Liver (tissue), 9 donors: ENCODE results near the gene MRPL10. TPM values are rescaled to one million over a fixed set of nuclear protein-coding genes. Genes with fewer than 3 reads are reported as not detected.

Experiments used
- DNase-seq: peaks from one replicate; pipeline ENCODE4 v3.0.0-alpha.2; 2017; ENCODE audit warnings: low spot score
- H3K27ac ChIP-seq, 2 donors: one replicate each; pipeline ENCODE4 v1.7.0; 2013; ENCODE audit warnings: inconsistent platforms in 2 of 2, low read length in 2 of 2, control low read depth in 1 of 2, low read depth in 1 of 2, mild to moderate bottlenecking in 1 of 2
- H3K27me3 ChIP-seq, 4 donors: one replicate each; pipeline versions ENCODE4 v1.6.1 to v1.7.0; 2013; ENCODE audit warnings: low read length in 3 of 4, inconsistent platforms in 1 of 4, mild to moderate bottlenecking in 1 of 4, moderate library complexity in 1 of 4; ENCODE audit not compliant: control insufficient read depth in 4 of 4, insufficient read depth in 4 of 4
- H3K36me3 ChIP-seq, 4 donors: one replicate each; pipeline versions ENCODE4 v1.6.1 to v1.7.0; 2013; ENCODE audit warnings: low read length in 3 of 4, mild to moderate bottlenecking in 3 of 4, low read depth in 1 of 4, moderate library complexity in 1 of 4; ENCODE audit not compliant: control insufficient read depth in 4 of 4, insufficient read depth in 3 of 4
- H3K4me1 ChIP-seq, 4 donors: one replicate each; pipeline versions ENCODE4 v1.6.1 to v1.7.0; 2013; ENCODE audit warnings: low read length in 3 of 4, mild to moderate bottlenecking in 3 of 4, moderate library complexity in 1 of 4; ENCODE audit not compliant: control insufficient read depth in 4 of 4, insufficient read depth in 4 of 4
- H3K4me3 ChIP-seq, 3 donors: one replicate each; pipeline versions ENCODE4 v1.6.1 to v1.7.0; 2013; ENCODE audit warnings: low read length in 3 of 3, control low read depth in 1 of 3, low read depth in 1 of 3, mild to moderate bottlenecking in 1 of 3
- H3K9ac ChIP-seq, 2 donors: one replicate each; pipeline ENCODE4 v1.7.0; 2013; ENCODE audit warnings: low read length in 2 of 2, mild to moderate bottlenecking in 2 of 2, moderate library complexity in 2 of 2, control low read depth in 1 of 2, low read depth in 1 of 2
- H3K9me3 ChIP-seq, 4 donors: one replicate each; pipeline versions ENCODE4 v1.6.1 to v1.7.0; 2013; ENCODE audit warnings: low read length in 3 of 4; ENCODE audit not compliant: control insufficient read depth in 4 of 4
- EGR1 ChIP-seq, 2 donors: IDR thresholded peaks; 2 replicates each; pipeline ENCODE4 v1.6.1; 2016 to 2018; ENCODE audit warnings: antibody characterized with exemption in 2 of 2, low read depth in 2 of 2
- FOXA1 ChIP-seq: IDR thresholded peaks from 2 replicates; pipeline ENCODE4 v1.6.1; 2016; ENCODE audit warnings: antibody characterized with exemption
- GABPA ChIP-seq, 2 donors: IDR thresholded peaks in 1 of 2; conservative IDR thresholded peaks in 1 of 2; 2 replicates each; pipeline ENCODE4 v1.6.1; 2016; ENCODE audit warnings: antibody characterized with exemption in 2 of 2, mild to moderate bottlenecking in 1 of 2, moderate library complexity in 1 of 2
- HNF4A ChIP-seq, 2 donors: conservative IDR thresholded peaks; 2 replicates each; pipeline ENCODE4 v1.6.1; 2016; ENCODE audit warnings: antibody characterized with exemption in 2 of 2, mild to moderate bottlenecking in 2 of 2
- HNF4G ChIP-seq: IDR thresholded peaks from 2 replicates; pipeline ENCODE4 v1.6.1; 2016; ENCODE audit warnings: antibody characterized with exemption
- JUND ChIP-seq, 2 donors: IDR thresholded peaks; 2 replicates each; pipeline ENCODE4 v1.6.1; 2016; ENCODE audit warnings: antibody characterized with exemption in 2 of 2
- MAX ChIP-seq: IDR thresholded peaks from 2 replicates; pipeline ENCODE4 v1.6.1; 2016; ENCODE audit warnings: antibody characterized with exemption
- NR2F2 ChIP-seq: IDR thresholded peaks from 2 replicates; pipeline ENCODE4 v1.6.1; 2016; ENCODE audit warnings: antibody characterized with exemption
- RXRA ChIP-seq, 2 donors: IDR thresholded peaks; 2 replicates each; pipeline ENCODE4 v1.6.1; 2017 to 2018; ENCODE audit warnings: antibody characterized with exemption in 2 of 2, mild to moderate bottlenecking in 1 of 2
- SP1 ChIP-seq: IDR thresholded peaks from 2 replicates; pipeline ENCODE4 v1.6.1; 2018; ENCODE audit warnings: antibody characterized with exemption, mild to moderate bottlenecking
- WGBS: extraction: QIAGEN DNeasy Blood & Tissue Kit; methylation state at CpG from one replicate; pipeline ENCODE4 v1.1.7; 2013; 5-methylcytosine and 5-hydroxymethylcytosine counted together
- polyA plus RNA-seq, 2 donors: library from polyadenylated mRNA; stranded (reverse) in 1 of 2; unstranded in 1 of 2; fragments of 200-250 nt in 1 of 2; fragments of >200 nt in 1 of 2; fragmentation: Nextera tagmentation in 1 of 2; extraction: Ambion mirVana in 1 of 2; gene quantifications; one replicate each; pipeline versions ENCODE4 v1.2.1 to v1.2.3, GENCODE V29; 2013 to 2015
- total RNA-seq, 2 donors: library from RNA; depleted of rRNA; stranded (reverse); fragments of >200 nt; gene quantifications; one replicate each; pipeline ENCODE4 v1.2.3, GENCODE V29; 2014
- TF ChIP-seq, protein P1 (sequence below): IDR thresholded peaks from 2 replicates; pipeline ENCODE4 v1.6.1; 2016; ENCODE audit warnings: antibody characterized with exemption, mild to moderate bottlenecking
- TF ChIP-seq, protein P2 (sequence below): IDR thresholded peaks from 2 replicates; pipeline ENCODE4 v1.6.1; 2016; ENCODE audit warnings: antibody characterized with exemption
- TF ChIP-seq, protein P3 (sequence below): IDR thresholded peaks from 2 replicates; pipeline ENCODE4 v1.6.1; 2016; ENCODE audit warnings: antibody characterized with exemption
- donor health status: healthy.
- donor health status: healthy.
- donor health status: healthy.
- donor health status: healthy.
- donor health status: healthy.

Gene MRPL10
- total and polyA plus RNA-seq, 4 donors: 10.2 to 24.9 (median 12.9) TPM

DNA sequence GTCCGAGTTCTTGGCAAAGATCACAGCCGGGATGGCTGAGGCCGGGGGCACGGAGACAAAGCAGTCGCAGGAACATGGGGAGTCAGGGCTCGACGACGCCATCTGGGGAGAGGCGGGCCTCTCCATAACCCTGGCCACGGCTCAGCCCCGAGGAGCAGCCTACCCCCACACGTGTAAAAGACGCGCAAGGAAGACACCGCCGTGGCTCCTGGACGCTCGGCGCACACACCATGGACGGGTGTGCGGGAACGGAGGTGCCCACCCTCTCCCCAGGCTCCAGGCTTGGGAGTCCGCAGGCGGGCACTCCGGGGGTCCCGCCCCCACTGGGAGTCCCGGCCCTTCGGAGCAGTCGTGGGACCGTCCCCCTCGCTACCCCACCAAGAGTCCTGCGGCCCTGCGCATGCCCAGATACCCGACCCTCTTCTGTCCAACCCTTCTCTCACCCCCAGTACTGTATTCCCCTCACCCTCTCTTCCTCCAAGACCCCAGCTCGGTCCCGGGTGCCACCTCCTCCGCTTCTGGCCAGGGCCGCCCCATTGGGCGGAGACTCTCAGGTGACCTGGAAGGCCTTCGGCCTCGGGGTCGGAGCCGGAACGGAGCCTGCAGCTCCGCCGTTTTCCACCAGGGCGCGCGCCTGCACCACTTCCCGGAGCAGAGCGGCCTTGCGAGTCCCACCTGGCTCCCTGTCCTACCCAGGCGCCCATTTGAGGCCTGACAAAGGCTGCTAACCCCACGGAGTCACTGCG is 9.6 kb upstream of the MRPL10 start, which contains the start of gene SCRN2 (continued):
- TF ChIP-seq, protein P1, sequence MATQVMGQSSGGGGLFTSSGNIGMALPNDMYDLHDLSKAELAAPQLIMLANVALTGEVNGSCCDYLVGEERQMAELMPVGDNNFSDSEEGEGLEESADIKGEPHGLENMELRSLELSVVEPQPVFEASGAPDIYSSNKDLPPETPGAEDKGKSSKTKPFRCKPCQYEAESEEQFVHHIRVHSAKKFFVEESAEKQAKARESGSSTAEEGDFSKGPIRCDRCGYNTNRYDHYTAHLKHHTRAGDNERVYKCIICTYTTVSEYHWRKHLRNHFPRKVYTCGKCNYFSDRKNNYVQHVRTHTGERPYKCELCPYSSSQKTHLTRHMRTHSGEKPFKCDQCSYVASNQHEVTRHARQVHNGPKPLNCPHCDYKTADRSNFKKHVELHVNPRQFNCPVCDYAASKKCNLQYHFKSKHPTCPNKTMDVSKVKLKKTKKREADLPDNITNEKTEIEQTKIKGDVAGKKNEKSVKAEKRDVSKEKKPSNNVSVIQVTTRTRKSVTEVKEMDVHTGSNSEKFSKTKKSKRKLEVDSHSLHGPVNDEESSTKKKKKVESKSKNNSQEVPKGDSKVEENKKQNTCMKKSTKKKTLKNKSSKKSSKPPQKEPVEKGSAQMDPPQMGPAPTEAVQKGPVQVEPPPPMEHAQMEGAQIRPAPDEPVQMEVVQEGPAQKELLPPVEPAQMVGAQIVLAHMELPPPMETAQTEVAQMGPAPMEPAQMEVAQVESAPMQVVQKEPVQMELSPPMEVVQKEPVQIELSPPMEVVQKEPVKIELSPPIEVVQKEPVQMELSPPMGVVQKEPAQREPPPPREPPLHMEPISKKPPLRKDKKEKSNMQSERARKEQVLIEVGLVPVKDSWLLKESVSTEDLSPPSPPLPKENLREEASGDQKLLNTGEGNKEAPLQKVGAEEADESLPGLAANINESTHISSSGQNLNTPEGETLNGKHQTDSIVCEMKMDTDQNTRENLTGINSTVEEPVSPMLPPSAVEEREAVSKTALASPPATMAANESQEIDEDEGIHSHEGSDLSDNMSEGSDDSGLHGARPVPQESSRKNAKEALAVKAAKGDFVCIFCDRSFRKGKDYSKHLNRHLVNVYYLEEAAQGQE: peak; percentile 61
- TF ChIP-seq RXRA (IDR thresholded peaks at IDR 0.05) (peak; percentile 61 to 76), JUND (IDR thresholded peaks at IDR 0.05) (no peak), NR2F2 (peak; percentile 78), MAX (peak; percentile 9)
- TF ChIP-seq, protein P2, sequence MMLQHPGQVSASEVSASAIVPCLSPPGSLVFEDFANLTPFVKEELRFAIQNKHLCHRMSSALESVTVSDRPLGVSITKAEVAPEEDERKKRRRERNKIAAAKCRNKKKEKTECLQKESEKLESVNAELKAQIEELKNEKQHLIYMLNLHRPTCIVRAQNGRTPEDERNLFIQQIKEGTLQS: no peak

- Histone ChIP-seq H3K9ac (peak overlapping the region; percentile 64 to 76), H3K27me3 (no peaks in the 10 kb centered on the region), H3K4me3 (peak overlapping the region; percentile 79 to 87 (median 84)), H3K36me3 (peaks cover 0 to 15% (median 4%) of the 10 kb centered on the region in 4 donors), H3K4me1 (peaks cover 8 to 37% (median 27%) of the 10 kb centered on the region in 4 donors), H3K9me3 (no peaks in the 10 kb centered on the region), H3K27ac (no peak overlapping the region)
- no peak for DNase-seq
- TF ChIP-seq HNF4A (conservative IDR thresholded peaks at IDR 0.05) (peak; percentile 12 to 22), SP1 (no peak)
- 40% methylated on average over 17 of the region's 17 CpGs for WGBS
Measured at GRCh38 chr17:47840001-47840741, 8.8 kb upstream of the MRPL10 start.

DNA sequence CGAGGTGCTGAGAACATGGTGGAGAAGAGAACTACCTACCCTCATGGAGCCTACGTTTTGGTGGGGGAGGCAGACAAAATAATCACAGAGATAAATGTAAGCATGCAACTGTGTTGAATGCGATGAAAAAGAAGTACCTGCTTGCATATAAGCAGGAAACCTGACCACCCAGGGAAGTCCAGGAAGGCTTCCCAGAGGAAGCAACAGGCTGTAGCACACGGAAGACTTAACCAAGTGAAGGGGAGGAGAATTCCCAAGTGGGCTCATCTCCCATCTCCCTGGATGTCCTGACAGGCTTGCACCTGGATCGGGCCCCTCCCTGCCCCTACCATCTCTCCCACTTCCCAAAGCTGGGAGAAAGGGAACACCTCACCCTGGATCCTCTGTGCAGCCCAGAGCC is 7.7 kb upstream of the MRPL10 start:
- DNase-seq: no peak
- 94% methylated on average over 5 of the region's 5 CpGs for WGBS

DNA sequence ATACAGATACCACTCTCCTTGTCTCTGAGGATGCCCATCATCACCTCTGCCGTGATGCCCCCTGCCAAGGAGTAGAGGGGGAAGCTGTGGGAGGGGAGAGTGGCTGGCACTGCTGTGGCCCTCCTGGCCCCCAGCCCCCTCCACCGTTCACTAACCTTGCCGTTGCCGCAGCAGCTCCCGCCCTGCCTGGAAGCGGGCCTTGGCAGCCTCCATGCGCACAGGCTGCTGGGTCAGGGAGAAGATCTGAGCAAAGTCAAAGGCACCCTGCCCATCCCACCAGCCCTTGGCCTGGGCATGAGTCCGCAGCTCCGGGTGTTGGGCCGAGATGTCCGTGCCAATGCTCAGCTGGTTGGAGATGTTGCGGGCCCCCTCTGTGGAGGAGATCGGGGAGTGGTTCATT is 7.3 kb upstream of the MRPL10 start:
- Histone ChIP-seq H3K9me3 (no peaks in the 10 kb centered on the region), H3K4me3 (no peak overlapping the region), H3K27ac (no peak overlapping the region), H3K4me1 (peaks cover 8 to 37% (median 27%) of the 10 kb centered on the region in 4 donors), H3K27me3 (no peaks in the 10 kb centered on the region), H3K36me3 (peaks cover 0 to 15% (median 4%) of the 10 kb centered on the region in 4 donors), H3K9ac (no peak overlapping the region)
- WGBS: 89% methylated on average over 13 of the region's 13 CpGs
- DNase-seq: no peak
- TF ChIP-seq, protein P3, sequence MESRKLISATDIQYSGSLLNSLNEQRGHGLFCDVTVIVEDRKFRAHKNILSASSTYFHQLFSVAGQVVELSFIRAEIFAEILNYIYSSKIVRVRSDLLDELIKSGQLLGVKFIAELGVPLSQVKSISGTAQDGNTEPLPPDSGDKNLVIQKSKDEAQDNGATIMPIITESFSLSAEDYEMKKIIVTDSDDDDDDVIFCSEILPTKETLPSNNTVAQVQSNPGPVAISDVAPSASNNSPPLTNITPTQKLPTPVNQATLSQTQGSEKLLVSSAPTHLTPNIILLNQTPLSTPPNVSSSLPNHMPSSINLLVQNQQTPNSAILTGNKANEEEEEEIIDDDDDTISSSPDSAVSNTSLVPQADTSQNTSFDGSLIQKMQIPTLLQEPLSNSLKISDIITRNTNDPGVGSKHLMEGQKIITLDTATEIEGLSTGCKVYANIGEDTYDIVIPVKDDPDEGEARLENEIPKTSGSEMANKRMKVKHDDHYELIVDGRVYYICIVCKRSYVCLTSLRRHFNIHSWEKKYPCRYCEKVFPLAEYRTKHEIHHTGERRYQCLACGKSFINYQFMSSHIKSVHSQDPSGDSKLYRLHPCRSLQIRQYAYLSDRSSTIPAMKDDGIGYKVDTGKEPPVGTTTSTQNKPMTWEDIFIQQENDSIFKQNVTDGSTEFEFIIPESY: no peak
- TF ChIP-seq FOXA1: no peak
- TF ChIP-seq HNF4G: no peak
- no peak for TF ChIP-seq JUND (IDR thresholded peaks at IDR 0.05)
- TF ChIP-seq, protein P1: no peak
- TF ChIP-seq EGR1 (IDR thresholded peaks at IDR 0.05; ENCODE audit: low read depth in 2 of 2): no peak
- no peak for TF ChIP-seq GABPA (IDR thresholded peaks at IDR 0.05 in 1 of 2, conservative IDR thresholded peaks at IDR 0.05 in 1 of 2)

More for the DNA sequence above, 7.7 kb upstream of the MRPL10 start:
- no peak overlapping the region for H3K9ac ChIP-seq
- no peak overlapping the region for H3K4me3 ChIP-seq
- TF ChIP-seq GABPA (IDR thresholded peaks at IDR 0.05 in 1 of 2, conservative IDR thresholded peaks at IDR 0.05 in 1 of 2): no peak
- H3K36me3 ChIP-seq: peaks cover 0 to 15% (median 4%) of the 10 kb centered on the region in 4 donors
- H3K27me3 ChIP-seq: no peaks in the 10 kb centered on the region
- no peak overlapping the region for H3K27ac ChIP-seq
- H3K4me1 ChIP-seq: peaks cover 8 to 37% (median 27%) of the 10 kb centered on the region in 4 donors
- H3K9me3 ChIP-seq: no peaks in the 10 kb centered on the region
